Fibroblast of pulmonary artery (primary cell): ENCODE data around the gene SHB.
A peak's percentile ranks its signal among the peaks of the same experiment; 100 is the strongest.

Experiments
- DNase-seq: peaks from one replicate; pipeline ENCODE4 v3.0.0-alpha.2; 2010; ENCODE audit warnings: low read depth
- H3K4me3 ChIP-seq: replicated peaks from 2 replicates; pipeline ENCODE4 v1.5.1; 2011; ENCODE audit warnings: low read depth, mild to moderate bottlenecking, control low read depth, low read length, moderate library complexity
- CTCF ChIP-seq: IDR thresholded peaks from 2 replicates; pipeline ENCODE4 v1.5.1; 2011; ENCODE audit warnings: mild to moderate bottlenecking, control low read depth, low read length, inconsistent platforms; ENCODE audit errors: missing control alignments

Gene SHB

GRCh38 chr9:37987467-37987981, 81.5 kb downstream of the SHB start:
- DNase-seq = no peak
- no peak overlapping the region for H3K4me3 ChIP-seq
- no peak for TF ChIP-seq CTCF

- no peak overlapping the region for H3K4me3 ChIP-seq
- no peak for DNase-seq
- no peak for TF ChIP-seq CTCF
These were observed 82.2 kb downstream of the SHB start for GRCh38 chr9:37986771-37987258.

GRCh38 chr9:37986001-37986400, 83.0 kb downstream of the SHB start:
- no peak for TF ChIP-seq CTCF
- no peak overlapping the region for H3K4me3 ChIP-seq
- no peak for DNase-seq

GRCh38 chr9:37984672-37985611, 84.1 kb downstream of the SHB start:
- TF ChIP-seq CTCF = peak; percentile 6
- H3K4me3 ChIP-seq = no peak overlapping the region
- DNase-seq = peak; percentile 70

GRCh38 chr9:37984278-37984671, 84.8 kb downstream of the SHB start:
- H3K4me3 ChIP-seq = no peak overlapping the region
- DNase-seq = no peak
- TF ChIP-seq CTCF = no peak

GRCh38 chr9:37983381-37984067, 85.5 kb downstream of the SHB start:
- no peak for DNase-seq
- no peak for TF ChIP-seq CTCF
- no peak overlapping the region for H3K4me3 ChIP-seq
